Hematopoietic multipotent progenitor cell treated with erythropoietin and hydrocortisone succinate and interleukin-3 and kit ligand, for 17 days (in vitro differentiated cells): ENCODE data around the gene GNAT3.

ENCODE experiments used
- DNase-seq: peaks from one replicate; pipeline ENCODE4 v3.0.0-alpha.2; 2015; ENCODE audit warnings: low spot score

GNAT3 gene

DNA sequence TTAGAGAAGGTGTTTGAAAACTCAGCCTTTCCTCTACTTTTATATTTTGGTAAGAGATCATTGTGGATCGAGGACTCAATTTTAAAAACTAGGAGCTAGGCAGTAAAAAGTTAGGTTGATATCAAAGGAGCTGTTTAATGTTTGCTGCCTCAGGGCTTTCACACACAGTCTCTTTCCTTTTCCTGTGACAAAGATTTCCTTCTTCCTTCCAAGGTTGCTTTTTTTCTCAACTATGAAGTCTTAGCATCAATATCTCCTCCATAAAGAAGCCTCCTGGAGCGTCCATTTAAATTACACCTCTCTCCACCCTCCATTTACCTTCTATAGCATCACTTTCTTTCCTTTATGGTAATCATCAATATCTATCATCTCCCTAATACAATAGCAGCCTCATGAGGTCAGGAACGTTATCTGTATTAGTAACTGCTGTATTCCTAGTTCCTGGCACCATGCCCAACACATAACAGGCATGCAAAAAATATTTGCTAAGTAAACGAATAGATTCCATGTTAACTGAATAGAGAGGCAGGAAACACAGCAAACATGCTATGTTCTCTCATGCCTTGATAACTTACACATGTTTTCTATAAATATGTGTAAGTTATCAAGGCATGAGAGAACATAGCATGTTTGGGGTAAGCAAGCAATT is 48.5 kb downstream of the GNAT3 start:
- DNase-seq = no peak

DNA sequence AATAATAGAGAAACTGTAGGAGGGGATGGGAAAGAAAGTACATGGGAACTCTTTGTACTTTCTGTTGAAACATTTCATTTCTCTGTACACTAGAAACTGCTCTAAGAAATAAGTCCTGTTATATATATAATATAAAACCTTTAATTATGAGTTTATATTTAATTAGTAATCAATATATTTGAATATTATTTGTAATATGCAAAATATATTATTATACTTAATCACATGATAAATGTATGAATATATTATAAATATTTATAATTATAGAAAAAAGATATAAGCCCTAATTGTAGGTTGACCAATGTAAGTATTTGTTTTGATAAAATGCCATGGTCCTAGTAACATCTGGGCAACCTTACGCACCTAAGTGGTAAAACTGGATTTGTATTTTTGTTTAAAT is 51.0 kb downstream of the GNAT3 start:
- no peak for DNase-seq

DNA sequence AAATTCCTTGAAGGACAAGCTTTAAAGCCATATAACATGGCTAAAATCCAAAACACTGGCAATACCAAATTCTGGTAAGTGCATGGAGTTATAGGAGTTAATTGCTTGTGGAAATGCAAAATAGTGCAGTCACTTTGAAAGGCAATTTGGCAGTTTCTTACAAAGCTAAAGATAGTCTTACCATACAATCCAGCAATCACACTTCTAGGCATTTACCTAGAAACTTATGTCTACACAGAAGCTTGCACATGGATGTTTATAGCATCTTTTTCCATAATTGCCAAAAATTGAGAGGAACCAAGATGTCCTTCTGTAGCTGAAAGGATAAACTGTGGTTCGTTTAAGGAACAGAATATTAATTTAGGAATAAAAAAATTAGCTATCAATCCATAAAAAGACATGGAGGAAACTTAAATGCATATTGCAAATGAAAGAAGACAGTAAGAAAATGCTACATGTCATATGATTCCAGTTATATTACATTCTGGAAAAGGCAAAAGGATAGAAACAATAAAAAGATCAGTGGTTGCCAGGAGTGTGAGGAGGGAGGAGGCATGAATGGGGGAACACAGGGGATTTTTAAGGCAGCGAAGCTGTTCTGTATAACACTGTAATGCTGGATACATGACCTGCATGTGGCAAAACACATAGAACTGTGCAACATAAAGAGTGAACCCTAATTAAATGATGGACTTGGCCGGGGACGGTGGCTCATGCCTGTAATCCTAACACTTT is 51.9 kb downstream of the GNAT3 start:
- no peak for DNase-seq

DNA sequence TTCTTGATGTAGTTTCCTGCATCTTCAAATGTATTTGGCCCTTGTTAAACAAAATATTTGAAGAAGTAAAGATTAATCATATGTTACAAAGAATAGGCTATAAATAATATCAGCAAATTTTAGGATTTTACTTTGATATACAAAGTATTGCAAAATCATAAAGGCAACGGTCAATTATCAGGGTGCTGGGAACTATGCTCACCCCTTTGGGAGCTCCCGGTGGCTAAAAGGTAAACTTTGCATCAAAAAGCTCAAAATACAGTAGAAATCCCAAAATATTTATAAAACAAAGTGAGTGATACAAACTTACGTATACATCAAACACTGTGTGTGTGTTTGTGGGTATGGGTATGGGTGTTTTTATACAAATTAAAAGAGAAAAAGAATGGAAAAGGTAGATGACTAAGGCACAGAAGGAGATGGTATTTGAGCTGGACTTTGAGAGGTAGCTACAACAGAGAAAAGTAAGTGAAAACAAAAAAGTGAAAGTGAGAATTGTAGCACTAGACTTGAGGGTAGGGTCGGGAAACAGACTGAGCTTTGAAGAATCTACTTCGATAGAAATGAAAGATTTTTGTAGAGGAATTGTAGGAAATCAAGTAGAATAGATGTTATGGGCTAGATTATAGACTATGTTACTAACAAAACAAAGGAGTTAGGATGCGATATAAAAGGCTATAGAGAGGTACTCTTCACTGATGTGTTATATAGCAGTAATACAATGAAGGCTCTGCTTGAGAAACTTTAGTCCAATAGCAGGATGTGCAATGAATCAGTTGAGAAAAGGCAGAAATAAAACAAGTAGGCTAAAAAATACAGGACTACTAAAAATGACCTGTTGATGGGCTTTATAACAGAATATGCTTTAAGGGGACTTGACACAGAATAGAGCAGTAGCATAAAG is 52.8 kb downstream of the GNAT3 start:
- no peak for DNase-seq

DNA sequence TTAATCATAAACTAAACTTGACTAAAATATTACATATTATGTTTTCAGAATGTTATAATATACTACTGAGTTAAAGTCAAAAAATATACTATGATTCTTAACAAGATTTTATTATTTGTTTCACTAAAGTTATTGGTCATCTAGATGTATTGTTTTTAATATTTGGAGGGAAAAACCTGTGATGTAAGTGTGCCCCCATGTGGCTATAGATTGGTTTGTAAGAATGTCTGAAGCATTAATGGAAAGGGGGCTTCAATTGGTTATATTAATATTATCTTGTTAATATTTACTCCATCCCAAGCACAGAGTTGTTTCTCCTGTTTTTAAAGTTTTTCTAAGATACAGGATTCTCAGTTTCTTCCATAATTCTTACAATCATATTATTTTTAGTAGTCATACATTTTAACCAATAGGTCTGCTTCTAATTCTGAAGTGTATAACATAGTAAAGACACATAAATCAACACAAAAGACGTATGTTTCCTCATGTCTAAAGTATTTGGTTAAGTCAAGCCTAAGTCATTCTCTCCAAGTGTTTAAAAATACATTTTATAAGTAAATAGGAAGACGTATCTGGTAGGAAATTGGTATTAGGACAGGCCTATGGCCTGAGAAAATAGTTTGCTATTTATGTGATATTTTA is 58.0 kb downstream of the GNAT3 start:
- peak; percentile 18 for DNase-seq

DNA sequence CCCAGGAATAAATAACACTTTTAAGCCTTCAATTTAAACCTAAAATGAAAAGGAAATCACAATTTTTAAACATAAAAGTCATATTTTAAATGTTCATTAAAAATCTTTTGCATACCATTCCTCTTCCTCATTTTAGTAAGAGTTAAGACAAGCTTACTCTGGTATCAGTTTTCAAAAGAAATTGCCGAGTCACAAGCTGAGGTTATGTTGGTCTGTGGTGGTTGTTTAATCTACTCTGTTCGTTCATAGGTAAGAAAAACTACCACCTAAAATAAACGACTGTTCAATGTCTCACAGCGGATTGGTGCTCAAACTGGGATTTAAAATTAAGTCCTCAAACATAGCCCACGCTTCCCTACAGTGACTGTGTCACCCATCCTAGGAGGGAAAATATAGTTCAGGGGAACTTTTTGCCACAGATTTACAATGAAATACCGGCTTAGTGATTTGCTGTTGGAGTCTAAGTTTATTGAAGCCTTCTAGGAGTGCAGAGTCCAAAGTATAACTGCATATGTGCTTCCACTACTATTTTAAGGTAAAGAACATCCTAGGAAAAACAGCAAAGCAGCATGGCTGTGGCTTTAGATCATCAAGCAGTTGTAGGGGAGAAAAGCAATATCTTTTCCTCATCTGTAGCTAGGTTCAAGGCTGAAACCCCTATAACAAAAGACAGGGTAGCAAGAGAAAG is 61.1 kb downstream of the GNAT3 start:
- DNase-seq = no peak

DNA sequence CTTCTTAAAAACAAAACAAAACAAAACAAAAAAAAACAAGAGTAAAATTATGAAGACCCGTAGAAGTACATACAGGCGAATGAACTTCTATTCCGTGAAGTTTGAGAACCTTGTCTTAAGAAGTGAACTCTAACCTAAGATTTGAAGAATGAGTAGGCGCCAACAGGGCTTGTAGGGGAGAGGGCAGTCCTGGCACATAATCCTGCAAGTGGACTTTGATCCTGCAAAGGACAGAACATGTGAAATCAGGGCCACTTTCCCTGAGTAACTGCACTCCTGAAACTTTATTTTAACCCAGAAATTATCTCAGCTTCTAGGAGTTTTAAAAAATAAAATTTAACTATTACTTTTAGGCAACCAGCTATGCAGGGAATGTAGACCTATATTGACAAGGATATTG is 62.0 kb downstream of the GNAT3 start:
- no peak for DNase-seq

DNA sequence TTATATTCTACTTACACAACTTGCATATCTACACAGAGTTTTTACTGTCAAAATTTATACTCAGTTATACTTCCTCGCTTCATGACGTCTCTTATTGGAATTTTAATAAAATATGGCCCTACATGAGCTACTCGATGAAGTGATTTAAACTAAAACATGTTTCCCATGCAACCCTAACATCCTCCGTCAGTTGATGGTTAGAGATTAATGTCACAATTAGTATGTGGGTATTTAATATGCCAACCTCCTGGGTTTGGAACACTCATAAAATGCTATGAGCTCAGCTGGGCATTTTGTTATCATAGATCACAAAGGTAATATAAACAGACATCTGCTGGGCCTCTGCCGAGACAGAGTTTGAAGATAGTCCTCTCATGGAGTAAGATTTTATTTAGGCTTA is 66.5 kb downstream of the GNAT3 start:
- no peak for DNase-seq

DNA sequence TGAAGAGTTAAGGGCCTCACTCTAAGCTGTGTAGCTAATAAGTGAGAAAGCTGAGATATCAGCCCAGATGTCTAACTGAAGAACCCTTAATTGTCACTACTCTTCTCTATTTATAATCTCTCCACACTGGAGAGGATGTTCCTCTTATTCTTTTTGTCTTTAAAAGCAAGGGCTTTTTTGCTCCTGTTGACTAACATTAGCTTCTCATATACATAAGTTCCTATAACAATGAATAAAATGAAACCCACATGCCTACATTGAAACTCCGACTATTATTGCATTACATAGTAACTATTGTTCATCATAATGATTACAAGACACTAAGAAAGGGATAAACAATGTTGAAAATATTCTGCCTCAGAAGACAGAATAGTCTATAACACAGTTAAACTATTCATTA is 67.1 kb downstream of the GNAT3 start:
- DNase-seq = no peak

DNA sequence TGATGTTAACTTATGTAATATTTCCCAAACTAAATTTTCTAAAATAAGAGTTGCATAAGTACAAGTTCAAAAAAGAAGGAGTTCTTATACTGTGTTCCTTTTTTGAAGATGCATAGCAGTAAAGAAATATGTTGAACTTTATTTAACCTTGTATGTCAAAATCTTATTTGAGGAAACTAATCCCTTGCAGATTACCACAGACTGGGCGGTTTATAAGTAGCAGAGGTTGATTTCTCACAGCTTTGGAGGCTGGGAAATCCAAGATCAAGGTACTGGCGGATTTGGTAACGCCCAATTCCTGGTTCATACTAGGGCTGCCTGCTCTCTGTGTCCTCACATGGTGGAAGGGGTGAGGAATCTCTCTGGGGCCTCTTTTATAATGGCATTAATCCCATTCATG is 68.5 kb downstream of the GNAT3 start:
- DNase-seq = no peak

DNA sequence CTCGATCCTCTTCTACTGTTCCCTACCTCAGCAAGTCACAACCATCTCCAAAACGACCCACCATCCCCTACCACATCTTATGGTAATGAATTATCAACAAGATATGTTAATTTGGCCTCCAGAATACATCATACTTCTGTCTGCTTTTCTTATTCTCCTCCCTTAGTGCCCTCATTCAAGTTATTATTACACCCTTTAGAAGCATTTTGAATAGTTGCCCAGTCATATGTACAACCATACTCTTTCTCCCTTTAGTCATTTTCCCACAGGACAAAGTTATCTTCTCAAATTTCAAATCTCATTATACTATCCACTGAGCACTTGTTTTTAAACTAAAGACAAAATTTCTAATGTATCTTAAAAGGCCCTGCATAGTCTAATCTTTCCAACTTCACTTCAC is 71.0 kb downstream of the GNAT3 start:
- no peak for DNase-seq

DNA sequence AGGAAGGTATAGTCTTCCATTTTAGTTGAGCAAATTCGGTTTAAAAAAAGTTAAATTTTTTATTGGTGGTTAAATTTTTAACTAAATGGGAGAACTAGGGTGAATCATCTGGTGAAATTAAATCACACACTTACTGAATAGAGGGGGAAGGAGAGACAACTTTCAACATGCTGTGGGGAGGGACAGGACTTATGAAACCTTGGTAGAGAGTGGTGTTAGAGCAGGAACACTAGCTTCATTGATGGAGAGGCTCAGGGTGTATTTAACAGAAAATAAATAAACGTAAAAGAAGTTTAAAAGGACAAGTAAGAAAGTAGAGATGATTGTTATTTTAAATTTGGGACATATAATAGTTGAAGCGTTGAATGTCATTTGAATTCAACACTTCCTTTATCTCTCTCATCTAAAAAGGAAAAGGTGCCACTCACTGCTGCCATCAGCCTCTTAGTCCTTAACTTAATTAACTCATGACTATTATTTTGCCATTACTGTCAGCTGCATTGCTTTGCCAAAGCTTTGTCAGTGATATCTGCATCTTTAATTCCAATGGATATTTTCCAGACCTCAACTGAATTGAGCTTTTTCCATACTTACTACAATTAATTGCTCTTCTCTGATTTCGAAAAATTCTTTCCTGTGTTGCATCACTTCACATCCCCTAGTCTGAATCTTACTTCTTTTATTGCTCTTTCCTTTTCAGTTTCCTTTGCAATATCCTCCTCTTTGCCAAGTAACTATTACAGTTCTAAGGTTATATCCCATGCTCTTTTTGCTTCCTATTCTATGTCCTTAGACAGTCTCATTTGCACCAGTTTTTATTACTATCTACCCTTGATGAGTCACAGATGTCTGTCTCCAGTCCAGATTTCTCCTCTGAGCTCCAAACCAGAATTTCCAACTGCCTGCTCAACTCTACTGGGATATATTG is 71.7 kb downstream of the GNAT3 start:
- no peak for DNase-seq

DNA sequence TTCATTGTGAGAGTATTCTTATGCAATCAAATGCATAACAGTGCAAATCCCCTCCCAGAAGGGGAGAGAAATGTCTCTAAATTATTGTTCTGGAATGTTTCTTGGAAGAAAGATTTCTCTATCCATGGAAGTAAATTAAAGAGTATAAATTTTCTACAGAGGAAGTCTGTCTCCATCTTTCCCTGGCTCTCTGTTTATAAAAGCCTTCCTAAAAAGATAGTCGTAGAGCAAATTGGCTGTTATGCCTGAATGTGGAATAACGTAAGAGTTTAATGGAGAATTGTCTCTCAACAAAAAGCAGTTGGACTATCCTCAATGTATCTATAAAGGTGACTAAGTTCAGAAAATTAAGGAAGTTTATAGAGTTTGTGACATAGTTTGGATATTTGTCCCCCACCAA is 76.3 kb downstream of the GNAT3 start:
- no peak for DNase-seq

DNA sequence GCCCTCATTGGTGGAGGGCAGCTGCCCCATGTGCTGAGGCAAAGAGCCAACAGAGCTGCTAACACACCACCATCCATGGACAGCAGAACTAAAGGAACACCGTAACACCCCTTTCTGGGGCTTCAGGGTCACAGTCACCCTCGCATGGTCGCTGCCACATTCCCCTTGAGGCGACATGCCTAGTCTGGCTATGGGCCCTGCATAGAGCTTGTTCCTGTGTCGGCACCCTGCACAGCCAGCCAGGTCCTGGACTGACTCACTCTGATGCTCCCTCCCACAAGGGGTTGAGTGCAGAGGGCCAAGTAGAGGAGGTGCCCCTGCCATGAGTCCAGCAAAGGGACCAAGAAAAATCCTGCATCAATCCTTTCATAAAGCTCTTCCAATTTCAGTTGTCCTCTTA is 77.8 kb downstream of the GNAT3 start:
- no peak for DNase-seq

DNA sequence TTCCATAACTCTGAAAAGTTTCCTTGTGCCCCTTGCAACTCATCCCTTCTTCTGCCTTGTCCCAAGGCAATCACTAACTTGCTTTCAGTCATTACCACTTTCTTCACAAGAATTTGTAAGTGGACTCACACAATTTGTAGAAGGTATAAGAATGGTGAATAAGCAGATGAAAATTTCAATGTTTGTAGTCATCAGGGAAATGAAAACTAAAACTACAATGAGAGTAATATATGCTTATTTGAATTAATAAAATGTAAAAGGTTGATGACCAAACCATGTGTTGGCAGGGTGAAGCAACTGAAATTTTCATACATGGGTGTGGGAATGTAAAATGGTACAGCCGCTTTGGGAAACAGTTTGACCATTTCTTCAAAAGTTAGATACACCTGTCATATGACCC is 79.7 kb downstream of the GNAT3 start:
- DNase-seq = no peak

DNA sequence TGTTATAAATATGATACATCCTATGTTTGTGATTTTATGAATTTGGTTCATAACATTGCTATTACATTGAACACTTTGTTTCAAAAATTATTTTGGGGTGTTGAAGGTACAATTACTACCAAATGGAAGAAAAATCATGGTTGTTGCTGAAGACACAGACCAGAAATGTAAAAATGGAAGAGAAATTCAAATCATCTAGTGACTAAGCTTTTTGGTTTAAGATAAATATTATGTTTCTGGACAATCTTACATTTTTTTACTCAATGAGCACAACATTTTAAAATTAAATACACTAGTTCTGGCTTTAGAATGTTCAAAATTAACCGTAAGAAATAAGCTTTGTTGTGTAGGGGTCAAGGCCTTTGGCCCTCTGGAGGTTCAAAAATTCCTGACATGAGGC is 82.7 kb downstream of the GNAT3 start:
- DNase-seq = no peak

DNA sequence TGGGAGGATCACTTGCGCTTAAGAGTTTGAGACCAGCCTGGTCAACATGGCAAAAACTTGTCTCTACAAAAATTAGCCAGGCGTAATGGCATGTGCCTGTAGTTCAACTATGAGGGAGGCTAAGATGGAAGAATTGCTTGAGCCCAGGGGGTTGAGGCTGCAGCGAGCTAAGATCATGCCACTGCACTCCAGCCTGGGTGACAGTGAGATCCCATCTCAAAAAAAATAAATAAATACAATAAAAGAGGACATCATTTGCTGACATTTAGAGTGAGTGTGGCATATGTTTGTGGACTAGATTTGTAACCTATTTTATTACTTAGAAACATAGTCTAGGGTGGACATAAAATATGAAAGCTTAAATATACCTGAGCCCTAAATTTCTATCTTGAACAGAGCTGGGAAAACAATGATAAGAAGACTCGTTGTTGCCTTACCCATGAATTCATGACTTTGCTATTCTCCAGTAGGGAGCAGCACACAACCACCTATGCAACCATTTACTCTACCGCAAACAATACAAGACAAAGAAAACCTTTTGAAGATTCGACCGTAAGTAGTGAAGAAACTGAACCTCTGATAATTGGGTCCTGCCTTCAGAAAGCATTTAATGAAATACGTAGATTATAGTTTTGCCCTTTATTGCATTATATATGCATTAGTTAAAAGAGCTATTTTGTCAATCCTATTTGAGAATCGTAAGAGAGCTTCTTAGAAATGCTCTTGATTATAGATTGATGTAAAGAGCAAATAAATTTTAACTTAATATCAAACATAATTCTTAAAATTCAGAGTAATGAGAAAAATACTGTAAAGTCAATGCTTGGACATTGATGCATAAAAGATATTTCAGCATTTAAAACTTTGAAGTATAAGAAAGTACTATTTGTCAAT is 83.5 kb downstream of the GNAT3 start:
- peak; percentile 75 for DNase-seq

DNA sequence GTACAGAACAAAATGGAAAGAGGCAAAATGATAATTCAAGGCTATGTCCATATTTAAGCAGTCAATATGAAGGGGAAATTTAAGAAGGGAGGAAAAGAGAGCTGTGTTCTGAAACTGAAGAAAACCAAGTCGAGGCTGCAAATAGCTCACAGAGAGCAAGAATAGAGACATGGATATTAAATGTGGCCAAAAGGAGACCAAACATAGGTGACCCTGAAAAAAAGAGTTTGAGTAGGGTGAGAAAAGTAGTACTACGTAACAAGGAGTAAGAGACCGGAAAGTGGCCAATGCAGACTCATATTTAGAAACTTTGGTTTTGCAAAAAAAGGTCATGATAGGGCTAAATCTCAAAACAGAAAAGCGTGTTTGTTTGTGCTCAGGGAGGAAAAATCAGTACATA is 84.6 kb downstream of the GNAT3 start:
- no peak for DNase-seq

DNA sequence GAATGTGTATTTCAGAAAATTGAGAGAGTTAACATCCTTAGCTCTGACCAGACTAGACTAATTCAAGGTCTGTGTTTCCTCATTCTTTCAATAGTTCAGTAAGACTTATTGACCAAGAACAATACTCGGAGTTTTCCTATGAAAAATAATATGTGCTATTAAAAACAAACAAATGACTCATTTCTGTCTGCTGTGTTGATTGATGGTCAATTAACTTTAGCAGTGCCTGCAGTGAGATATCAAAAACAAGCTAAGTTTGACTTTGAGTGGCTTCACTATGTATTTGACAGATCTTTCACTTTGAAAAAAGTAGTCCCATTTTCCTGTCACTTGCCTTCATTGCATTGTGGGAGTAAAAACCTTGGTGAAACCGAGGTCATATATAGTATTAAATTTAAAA is 91.0 kb downstream of the GNAT3 start:
- no peak for DNase-seq
